Ishikawa (cell line): ENCODE data around the gene RIC8B.

Source experiments
- CEBPB ChIP-seq: IDR thresholded peaks from 2 replicates; pipeline ENCODE4 v1.6.1; 2012
- CREB1 ChIP-seq: IDR thresholded peaks from 2 replicates; pipeline ENCODE4 v1.6.1; 2012; ENCODE audit warnings: low read depth
- EGR1 ChIP-seq: IDR thresholded peaks from 2 replicates; pipeline ENCODE4 v1.6.1; 2012
- EP300 ChIP-seq: IDR thresholded peaks from 2 replicates; pipeline ENCODE4 v1.6.1; 2012; ENCODE audit warnings: borderline replicate concordance
- FOXM1 ChIP-seq: IDR thresholded peaks from 2 replicates; pipeline ENCODE4 v1.6.1; 2012; ENCODE audit warnings: low read depth, borderline replicate concordance
- MAX ChIP-seq: IDR thresholded peaks from 2 replicates; pipeline ENCODE4 v1.6.1; 2012
- NFIC ChIP-seq: IDR thresholded peaks from 2 replicates; pipeline ENCODE4 v1.6.1; 2012
- RAD21 ChIP-seq: IDR thresholded peaks from 2 replicates; pipeline ENCODE4 v1.6.1; 2012; ENCODE audit warnings: low read depth
- REST ChIP-seq: IDR thresholded peaks from 2 replicates; pipeline ENCODE4 v1.6.1; 2012; ENCODE audit warnings: low read depth, mild to moderate bottlenecking
- TAF1 ChIP-seq: IDR thresholded peaks from 2 replicates; pipeline ENCODE4 v1.6.1; 2012; ENCODE audit warnings: low read depth, mild to moderate bottlenecking
- TCF12 ChIP-seq: IDR thresholded peaks from 2 replicates; pipeline ENCODE4 v1.6.1; 2012; ENCODE audit warnings: low read depth
- TEAD4 ChIP-seq: IDR thresholded peaks from 2 replicates; pipeline ENCODE4 v1.6.1; 2012
- USF1 ChIP-seq: IDR thresholded peaks from 2 replicates; pipeline ENCODE4 v1.6.1; 2012
- YY1 ChIP-seq: IDR thresholded peaks from 2 replicates; pipeline ENCODE4 v1.6.1; 2012; ENCODE audit warnings: low read depth
- ZBTB7A ChIP-seq: IDR thresholded peaks from 2 replicates; pipeline ENCODE4 v1.6.1; 2012; ENCODE audit warnings: low read depth

RIC8B gene

GRCh38 chr12:106888348-106888970 is 114.0 kb downstream of the RIC8B start:
- no peak for TF ChIP-seq USF1
- no peak for TF ChIP-seq EGR1
- no peak for TF ChIP-seq MAX
- TF ChIP-seq ZBTB7A, result no peak
- TF ChIP-seq CEBPB, result no peak
- no peak for TF ChIP-seq TEAD4
- no peak for TF ChIP-seq TAF1

- TF ChIP-seq TCF12 (no peak), USF1 (no peak), EP300 (no peak), REST (no peak), TEAD4 (no peak)
Measured at GRCh38 chr12:106889326-106889725, 114.8 kb downstream of the RIC8B start.

- no peak for TF ChIP-seq YY1
Measured at GRCh38 chr12:106889950-106890626, 115.6 kb downstream of the RIC8B start.

- no peak for TF ChIP-seq EP300
Measured at GRCh38 chr12:106892075-106892474, 117.6 kb downstream of the RIC8B start.

- no peak for TF ChIP-seq FOXM1
- no peak for TF ChIP-seq TCF12
- no peak for TF ChIP-seq CREB1
- no peak for TF ChIP-seq TEAD4
- TF ChIP-seq NFIC, result no peak
- no peak for TF ChIP-seq REST
- TF ChIP-seq ZBTB7A, result no peak
- TF ChIP-seq CEBPB, result no peak
- no peak for TF ChIP-seq RAD21
- no peak for TF ChIP-seq TAF1
Measured at GRCh38 chr12:106893451-106893850, 119.0 kb downstream of the RIC8B start.

- TF ChIP-seq EP300 (no peak), FOXM1 (no peak), NFIC (no peak), TCF12 (no peak), CREB1 (no peak), RAD21 (no peak), MAX (no peak), ZBTB7A (no peak), TEAD4 (no peak), CEBPB (no peak), EGR1 (no peak), YY1 (no peak), TAF1 (no peak), USF1 (no peak), REST (no peak)
Measured at GRCh38 chr12:106894774-106895173, 120.3 kb downstream of the RIC8B start.
